ENCODE results near the gene ME1.
"Not testable (repeated sequence)": the region's sequence is repeated elsewhere in the genome, so short reads cannot be mapped to it uniquely, and the experiment has no call there.

Gene ME1

DNA sequence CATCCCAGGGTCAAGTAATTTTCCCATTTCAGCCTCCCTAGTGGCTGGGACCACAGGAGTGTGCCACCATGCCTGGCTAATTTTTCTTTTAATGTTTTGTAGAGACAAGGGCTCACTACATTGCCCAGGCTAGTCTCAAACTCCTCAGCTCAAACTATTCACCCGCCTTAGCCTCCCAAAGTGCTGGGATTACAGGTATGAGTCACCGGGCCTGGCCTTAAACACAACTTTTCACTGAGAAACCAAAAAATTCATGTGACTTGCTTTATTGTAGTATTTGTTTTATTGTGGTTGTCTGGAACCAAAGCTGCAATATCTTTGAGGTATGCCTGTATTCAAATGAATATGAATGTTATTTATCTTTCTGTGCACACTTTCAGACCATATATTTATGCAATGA is 165.5 kb downstream of the ME1 start:
- no peak for DNase-seq (ENCODE audit: low spot score)
- Histone ChIP-seq H3K4me3 (no peak overlapping the region), H3K27ac (no peak overlapping the region)
- TF ChIP-seq, protein P1, sequence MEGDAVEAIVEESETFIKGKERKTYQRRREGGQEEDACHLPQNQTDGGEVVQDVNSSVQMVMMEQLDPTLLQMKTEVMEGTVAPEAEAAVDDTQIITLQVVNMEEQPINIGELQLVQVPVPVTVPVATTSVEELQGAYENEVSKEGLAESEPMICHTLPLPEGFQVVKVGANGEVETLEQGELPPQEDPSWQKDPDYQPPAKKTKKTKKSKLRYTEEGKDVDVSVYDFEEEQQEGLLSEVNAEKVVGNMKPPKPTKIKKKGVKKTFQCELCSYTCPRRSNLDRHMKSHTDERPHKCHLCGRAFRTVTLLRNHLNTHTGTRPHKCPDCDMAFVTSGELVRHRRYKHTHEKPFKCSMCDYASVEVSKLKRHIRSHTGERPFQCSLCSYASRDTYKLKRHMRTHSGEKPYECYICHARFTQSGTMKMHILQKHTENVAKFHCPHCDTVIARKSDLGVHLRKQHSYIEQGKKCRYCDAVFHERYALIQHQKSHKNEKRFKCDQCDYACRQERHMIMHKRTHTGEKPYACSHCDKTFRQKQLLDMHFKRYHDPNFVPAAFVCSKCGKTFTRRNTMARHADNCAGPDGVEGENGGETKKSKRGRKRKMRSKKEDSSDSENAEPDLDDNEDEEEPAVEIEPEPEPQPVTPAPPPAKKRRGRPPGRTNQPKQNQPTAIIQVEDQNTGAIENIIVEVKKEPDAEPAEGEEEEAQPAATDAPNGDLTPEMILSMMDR (IDR thresholded peaks at IDR 0.05), result no peak

DNA sequence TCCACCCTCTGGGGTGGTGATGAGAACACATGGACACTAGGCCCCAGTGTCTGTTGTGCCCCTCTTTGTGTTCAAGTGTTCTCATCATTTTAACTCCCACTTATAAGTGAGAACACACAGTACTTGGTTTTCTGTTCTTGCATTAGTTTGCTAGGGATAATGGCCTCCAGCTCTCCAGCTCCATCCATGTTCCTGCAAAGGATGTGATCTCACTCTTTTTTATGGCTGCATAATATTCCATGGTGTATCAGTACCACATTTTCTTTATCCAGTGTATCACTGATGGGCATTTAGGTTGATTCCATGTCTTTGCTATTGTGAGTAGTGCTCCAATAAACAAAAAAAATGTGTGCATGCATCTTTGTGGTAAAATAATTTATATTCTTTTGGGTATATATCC is 170.3 kb downstream of the ME1 start:
- Histone ChIP-seq H3K4me3 (no peak overlapping the region), H3K27ac (no peak overlapping the region)
- TF ChIP-seq, protein P1 (IDR thresholded peaks at IDR 0.05), result no peak
- no peak for DNase-seq (ENCODE audit: low spot score)

- Histone ChIP-seq H3K27ac (no peak overlapping the region), H3K4me3 (no peak overlapping the region)
- TF ChIP-seq, protein P1 (IDR thresholded peaks at IDR 0.05), result no peak
- no peak for DNase-seq (ENCODE audit: low spot score)
These were observed 172.3 kb downstream of the ME1 start for GRCh38 chr6:83258517-83258916.

GRCh38 chr6:83257791-83258190 is 173.1 kb downstream of the ME1 start:
- TF ChIP-seq, protein P1 (IDR thresholded peaks at IDR 0.05), result no peak
- no peak overlapping the region for H3K27ac ChIP-seq
- no peak for DNase-seq (ENCODE audit: low spot score)
- no peak overlapping the region for H3K4me3 ChIP-seq

- not testable (repeated sequence) for H3K4me3 ChIP-seq; H3K27ac ChIP-seq; DNase-seq (ENCODE audit: low spot score)
These were observed 174.1 kb downstream of the ME1 start for GRCh38 chr6:83256719-83257118.

DNA sequence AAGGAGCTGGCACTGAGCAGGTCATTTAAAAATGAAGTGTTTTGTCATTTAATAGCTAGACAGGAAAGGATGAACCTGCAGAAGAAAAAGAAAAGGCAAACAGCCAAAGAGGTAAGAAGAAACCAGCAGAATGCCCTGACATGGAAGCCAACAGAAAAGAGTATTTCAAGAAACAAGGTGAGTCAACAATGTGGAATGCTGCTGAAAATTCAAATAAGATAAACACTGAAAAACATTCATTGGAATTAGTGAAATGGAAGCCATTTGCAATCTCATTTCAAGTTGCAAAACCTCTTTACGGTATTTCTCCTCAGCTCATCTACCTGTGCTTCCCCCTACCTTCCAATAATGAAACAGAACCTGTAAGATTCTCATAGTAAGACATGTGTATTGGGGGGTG is 178.1 kb downstream of the ME1 start:
- Histone ChIP-seq H3K27ac (no peak overlapping the region), H3K4me3 (no peak overlapping the region)
- TF ChIP-seq, protein P1 (IDR thresholded peaks at IDR 0.05), result no peak
- no peak for DNase-seq (ENCODE audit: low spot score)

- no peak for DNase-seq (ENCODE audit: low spot score)
- TF ChIP-seq, protein P1 (IDR thresholded peaks at IDR 0.05), result no peak
These were observed 180.6 kb downstream of the ME1 start for GRCh38 chr6:83250235-83250634.

GRCh38 chr6:83247471-83247870 is 183.4 kb downstream of the ME1 start:
- DNase-seq (ENCODE audit: low spot score), result no peak
- Histone ChIP-seq H3K4me3 (no peak overlapping the region), H3K27ac (no peak overlapping the region)
- TF ChIP-seq, protein P1 (IDR thresholded peaks at IDR 0.05), result no peak

More at GRCh38 chr6:83250235-83250634, 180.6 kb downstream of the ME1 start:
- Histone ChIP-seq H3K27ac (no peak overlapping the region), H3K4me3 (no peak overlapping the region)

Data from coronary artery (tissue), 2 donors.